Progenitor cell of endocrine pancreas (in vitro differentiated cells): ENCODE data around the gene ATP5F1D. TPM values are rescaled to one million over a fixed set of nuclear protein-coding genes. Genes with fewer than 3 reads are reported as not detected.

ENCODE experiments used
- DNase-seq: peaks from one replicate; pipeline ENCODE4 v3.0.0; 2021; ENCODE audit warnings: low spot score; ENCODE audit not compliant: unreplicated experiment
- H3K27ac Mint-ChIP-seq: 2 replicates; pipeline ENCODE4 v1.8.0; 2021; ENCODE audit warnings: mild to moderate bottlenecking, moderate library complexity, mixed read lengths
- H3K27me3 Mint-ChIP-seq: 2 replicates; pipeline ENCODE4 v1.8.0; 2021; ENCODE audit warnings: mixed read lengths
- H3K36me3 Mint-ChIP-seq: 2 replicates; pipeline ENCODE4 v1.8.0; 2022; ENCODE audit warnings: mixed read lengths; ENCODE audit not compliant: insufficient read depth
- H3K4me1 Mint-ChIP-seq: 2 replicates; pipeline ENCODE4 v1.8.0; 2021; ENCODE audit warnings: low read depth, mixed read lengths
- H3K4me3 Mint-ChIP-seq: 2 replicates; pipeline ENCODE4 v1.8.0; 2021; ENCODE audit warnings: low read depth, mild to moderate bottlenecking, moderate library complexity, mixed read lengths
- H3K9me3 Mint-ChIP-seq: 2 replicates; pipeline ENCODE4 v1.8.0; 2021; ENCODE audit warnings: low read depth, mixed read lengths
- CTCF ChIP-seq: fragments of 200-600 bp; sonication (generic); IDR thresholded peaks from one replicate; pipeline ENCODE4 v1.5.0; 2021; ENCODE audit warnings: antibody characterized with exemption, mild to moderate bottlenecking; ENCODE audit not compliant: unreplicated experiment
- total RNA-seq: library from RNA; stranded (reverse); gene quantifications from 2 replicates; pipeline ENCODE4 v1.2.1, GENCODE V29; 2021

The ATP5F1D gene
- total RNA-seq, 1 donor from 2014 or later: 107 TPM

- H3K4me1 Mint-ChIP-seq: peaks cover 45% of the 10 kb centered on the region
Measured at GRCh38 chr19:1261798-1262622, 20.5 kb downstream of the ATP5F1D start.

GRCh38 chr19:1262623-1263123 is 21.1 kb downstream of the ATP5F1D start:
- H3K4me3 Mint-ChIP-seq: no peak overlapping the region
- peaks cover 44% of the 10 kb centered on the region for H3K4me1 Mint-ChIP-seq
- TF ChIP-seq CTCF: no peak
- peaks cover 5% of the 10 kb centered on the region for H3K27me3 Mint-ChIP-seq
- no peaks in the 10 kb centered on the region for H3K9me3 Mint-ChIP-seq
- no peak for DNase-seq
- peaks cover 2% of the 10 kb centered on the region for H3K36me3 Mint-ChIP-seq
- peak overlapping the region; percentile 88 for H3K27ac Mint-ChIP-seq

More at GRCh38 chr19:1261798-1262622, 20.5 kb downstream of the ATP5F1D start:
- Mint-ChIP-seq H3K27ac (peak overlapping the region; percentile 88), H3K9me3 (no peaks in the 10 kb centered on the region), H3K27me3 (peaks cover under 1% of the 10 kb centered on the region), H3K36me3 (peaks cover 5% of the 10 kb centered on the region), H3K4me3 (peak overlapping the region; percentile 78)
- TF ChIP-seq CTCF: no peak
- no peak for DNase-seq

GRCh38 chr19:1263188-1263587 is 21.6 kb downstream of the ATP5F1D start:
- H3K27me3 Mint-ChIP-seq: peaks cover 5% of the 10 kb centered on the region
- peak overlapping the region; percentile 84 for H3K27ac Mint-ChIP-seq
- no peak for TF ChIP-seq CTCF
- no peaks in the 10 kb centered on the region for H3K9me3 Mint-ChIP-seq
- H3K4me1 Mint-ChIP-seq: peaks cover 42% of the 10 kb centered on the region
- DNase-seq: no peak
- H3K36me3 Mint-ChIP-seq: no peaks in the 10 kb centered on the region
- H3K4me3 Mint-ChIP-seq: peak overlapping the region; percentile 24

GRCh38 chr19:1264801-1265614 is 23.5 kb downstream of the ATP5F1D start:
- no peak for DNase-seq
- no peak for TF ChIP-seq CTCF

GRCh38 chr19:1265615-1266128 is 24.1 kb downstream of the ATP5F1D start:
- no peak for DNase-seq
- peak overlapping the region; percentile 48 for H3K4me3 Mint-ChIP-seq
- peaks cover 4% of the 10 kb centered on the region for H3K36me3 Mint-ChIP-seq
- no peaks in the 10 kb centered on the region for H3K9me3 Mint-ChIP-seq
- TF ChIP-seq CTCF: no peak
- peaks cover 45% of the 10 kb centered on the region for H3K4me1 Mint-ChIP-seq
- H3K27me3 Mint-ChIP-seq: peaks cover 9% of the 10 kb centered on the region
- peak overlapping the region; percentile 91 for H3K27ac Mint-ChIP-seq

More at GRCh38 chr19:1264801-1265614, 23.5 kb downstream of the ATP5F1D start:
- Mint-ChIP-seq H3K4me3 (peak overlapping the region; percentile 61), H3K36me3 (peaks cover under 1% of the 10 kb centered on the region), H3K27me3 (peaks cover 9% of the 10 kb centered on the region), H3K27ac (peak overlapping the region; percentile 91), H3K9me3 (no peaks in the 10 kb centered on the region), H3K4me1 (peaks cover 38% of the 10 kb centered on the region)
